Lower lobe of right lung (tissue), 2 donors: Measurements from ENCODE around the gene EHMT1. TPM values are rescaled to one million over a fixed set of nuclear protein-coding genes. Genes with fewer than 3 reads are reported as not detected.

Experiments
- ATAC-seq, 2 donors: fragments of 200-7000 bp; cut with Tn5 transposase; one replicate each; pipeline ENCODE4 v1.9.1; 2020 to 2022; ENCODE audit warnings: mild to moderate bottlenecking in 2 of 2, moderate library complexity in 2 of 2
- DNase-seq: peaks from one replicate; pipeline ENCODE4 v3.0.0-alpha.2; 2020
- H3K27ac ChIP-seq: fragments of 200-600 bp; one replicate; pipeline ENCODE4 v1.8.0; 2022
- H3K27me3 ChIP-seq: fragments of 200-600 bp; one replicate; pipeline ENCODE4 v1.8.0; 2022; ENCODE audit warnings: low read depth
- H3K36me3 ChIP-seq: fragments of 200-600 bp; one replicate; pipeline ENCODE4 v1.8.0; 2022; ENCODE audit warnings: mild to moderate bottlenecking
- H3K4me1 ChIP-seq: fragments of 200-600 bp; one replicate; pipeline ENCODE4 v1.8.0; 2022
- H3K4me3 ChIP-seq: fragments of 200-600 bp; one replicate; pipeline ENCODE4 v1.8.0; 2022; ENCODE audit warnings: mild to moderate bottlenecking
- H3K9me3 ChIP-seq: fragments of 200-600 bp; one replicate; pipeline ENCODE4 v1.8.0; 2022
- intact Hi-C: fragments of 100-400 bp; cut with DNase I; formaldehyde crosslinking; loops from one replicate; pipeline ENCODE4 v1.11.0; 2022
- total RNA-seq: library from RNA; stranded (reverse); fragmentation: NEBNext Ultra II Directional; extraction: Animal tissue kit (Norgen Biotek cat#: 25700); gene quantifications from one replicate; pipeline ENCODE4 v1.2.1, GENCODE V29; 2021
- TF ChIP-seq, protein P1 (sequence below): fragments of 200-600 bp; IDR thresholded peaks from one replicate; pipeline ENCODE4 v1.8.0; 2022; ENCODE audit warnings: antibody characterized with exemption, mild to moderate bottlenecking
- donor health status: DM: no; HTN: yes; CAD: no; lungs with severe emphysema.

Gene EHMT1
- total RNA-seq, 1 donor from 2014 or later = 73.5 TPM

DNA sequence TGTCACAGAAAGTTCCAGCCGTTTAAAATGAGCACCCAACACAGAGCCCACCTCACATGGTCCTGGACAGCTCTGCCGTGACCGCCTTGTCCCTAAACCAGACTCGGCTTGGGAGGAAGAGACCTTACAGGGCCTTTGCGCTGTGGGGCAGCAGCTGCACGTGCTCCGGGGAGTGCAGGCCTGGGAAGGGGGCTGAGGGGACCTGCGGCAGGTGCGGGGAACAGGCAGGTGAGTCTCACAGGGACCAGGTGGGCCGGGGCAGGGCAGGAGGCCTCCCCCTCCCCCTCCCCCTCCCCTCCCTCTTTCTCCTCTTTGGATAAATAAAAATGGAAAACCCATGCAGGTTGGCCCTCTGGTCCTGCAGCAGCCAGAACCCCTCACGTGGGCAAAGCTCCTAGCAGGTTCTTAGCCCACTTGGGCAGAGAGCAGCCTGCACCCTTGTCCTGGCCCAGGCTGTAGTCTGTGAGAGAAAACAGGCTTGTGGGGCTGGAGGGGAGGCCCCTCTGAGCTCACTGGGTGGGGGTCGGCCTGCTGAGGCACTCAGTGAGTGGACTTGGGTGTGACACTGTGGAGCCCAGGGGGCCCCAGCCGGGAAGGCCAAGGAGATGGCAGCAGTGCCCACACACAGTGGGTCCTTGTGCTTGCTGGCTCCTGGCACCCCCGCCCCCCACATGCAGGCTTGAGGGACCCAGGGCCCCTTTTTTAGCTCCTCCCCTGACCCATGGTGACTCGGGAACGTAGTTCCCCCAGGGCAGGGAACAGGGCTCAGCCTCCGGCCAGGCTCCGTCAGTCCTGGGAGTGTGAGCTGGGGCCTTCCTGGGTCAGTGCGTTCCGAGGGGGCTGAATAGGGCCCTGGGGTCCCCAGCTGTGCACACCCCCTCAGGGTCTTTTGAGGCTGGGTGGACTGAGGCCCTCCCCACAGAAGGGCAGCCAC is 218.8 kb downstream of the EHMT1 start:
- intact Hi-C loops = no loop called here
- no peaks in the 10 kb centered on the region for H3K9me3 ChIP-seq
- peaks cover 52% of the 10 kb centered on the region for H3K36me3 ChIP-seq
- no peak for DNase-seq
- no peaks in the 10 kb centered on the region for H3K4me1 ChIP-seq
- H3K27me3 ChIP-seq = no peaks in the 10 kb centered on the region
- TF ChIP-seq, protein P1, sequence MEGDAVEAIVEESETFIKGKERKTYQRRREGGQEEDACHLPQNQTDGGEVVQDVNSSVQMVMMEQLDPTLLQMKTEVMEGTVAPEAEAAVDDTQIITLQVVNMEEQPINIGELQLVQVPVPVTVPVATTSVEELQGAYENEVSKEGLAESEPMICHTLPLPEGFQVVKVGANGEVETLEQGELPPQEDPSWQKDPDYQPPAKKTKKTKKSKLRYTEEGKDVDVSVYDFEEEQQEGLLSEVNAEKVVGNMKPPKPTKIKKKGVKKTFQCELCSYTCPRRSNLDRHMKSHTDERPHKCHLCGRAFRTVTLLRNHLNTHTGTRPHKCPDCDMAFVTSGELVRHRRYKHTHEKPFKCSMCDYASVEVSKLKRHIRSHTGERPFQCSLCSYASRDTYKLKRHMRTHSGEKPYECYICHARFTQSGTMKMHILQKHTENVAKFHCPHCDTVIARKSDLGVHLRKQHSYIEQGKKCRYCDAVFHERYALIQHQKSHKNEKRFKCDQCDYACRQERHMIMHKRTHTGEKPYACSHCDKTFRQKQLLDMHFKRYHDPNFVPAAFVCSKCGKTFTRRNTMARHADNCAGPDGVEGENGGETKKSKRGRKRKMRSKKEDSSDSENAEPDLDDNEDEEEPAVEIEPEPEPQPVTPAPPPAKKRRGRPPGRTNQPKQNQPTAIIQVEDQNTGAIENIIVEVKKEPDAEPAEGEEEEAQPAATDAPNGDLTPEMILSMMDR = no peak
- H3K27ac ChIP-seq = no peak overlapping the region
- ATAC-seq = peak in 1 of 2 donors; percentile 12
- no peak overlapping the region for H3K4me3 ChIP-seq

DNA sequence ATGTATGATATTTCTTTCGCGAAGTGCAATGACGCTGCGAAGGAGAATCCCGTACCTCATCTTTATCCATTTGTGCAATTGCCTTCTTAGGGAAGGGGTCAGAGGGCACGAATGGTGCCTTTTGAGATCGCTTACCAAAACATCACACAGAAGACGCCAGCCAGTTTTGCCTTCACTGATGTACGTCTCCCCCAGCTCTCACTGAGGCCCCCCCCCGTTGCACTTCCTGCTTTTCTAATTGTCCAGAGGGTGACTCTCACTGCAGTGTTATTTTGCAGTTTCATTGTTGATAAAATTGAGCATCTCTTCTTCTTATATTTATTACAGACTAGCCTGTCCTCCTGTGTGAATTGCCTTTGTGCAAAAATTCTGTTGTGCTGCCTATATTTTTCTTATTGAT is 219.8 kb downstream of the EHMT1 start:
- TF ChIP-seq, protein P1 = no peak
- Histone ChIP-seq H3K4me3 (no peak overlapping the region), H3K27me3 (no peaks in the 10 kb centered on the region), H3K36me3 (peaks cover 42% of the 10 kb centered on the region), H3K27ac (no peak overlapping the region), H3K4me1 (no peaks in the 10 kb centered on the region), H3K9me3 (no peaks in the 10 kb centered on the region)
- ATAC-seq = no peak
- no peak for DNase-seq
- intact Hi-C loops = no loop called here

DNA sequence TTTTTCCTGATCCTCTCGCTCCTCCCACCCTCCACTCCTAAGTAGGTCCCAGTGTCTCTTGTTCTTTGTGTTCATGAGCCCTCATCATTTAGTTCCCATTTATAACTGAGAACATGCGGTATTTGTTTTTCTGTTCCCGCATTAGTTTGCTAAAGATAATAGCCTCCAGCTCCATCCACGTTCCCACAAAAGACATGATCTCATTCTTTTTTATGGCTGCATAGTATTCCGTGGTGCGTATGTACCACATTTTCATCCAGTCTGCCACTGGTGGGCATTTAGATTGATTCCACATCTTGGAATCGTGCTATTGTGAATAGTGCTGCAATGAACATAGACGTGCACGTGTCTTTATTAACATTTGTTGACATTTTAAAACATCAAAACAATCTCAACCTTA is 224.6 kb downstream of the EHMT1 start:
- H3K4me1 ChIP-seq = no peaks in the 10 kb centered on the region
- no peak for DNase-seq
- ATAC-seq = no peak
- no peak overlapping the region for H3K4me3 ChIP-seq
- no peaks in the 10 kb centered on the region for H3K27me3 ChIP-seq
- no peak overlapping the region for H3K27ac ChIP-seq
- intact Hi-C loops = no loop called here
- TF ChIP-seq, protein P1 = no peak
- H3K9me3 ChIP-seq = no peaks in the 10 kb centered on the region
- no peaks in the 10 kb centered on the region for H3K36me3 ChIP-seq

DNA sequence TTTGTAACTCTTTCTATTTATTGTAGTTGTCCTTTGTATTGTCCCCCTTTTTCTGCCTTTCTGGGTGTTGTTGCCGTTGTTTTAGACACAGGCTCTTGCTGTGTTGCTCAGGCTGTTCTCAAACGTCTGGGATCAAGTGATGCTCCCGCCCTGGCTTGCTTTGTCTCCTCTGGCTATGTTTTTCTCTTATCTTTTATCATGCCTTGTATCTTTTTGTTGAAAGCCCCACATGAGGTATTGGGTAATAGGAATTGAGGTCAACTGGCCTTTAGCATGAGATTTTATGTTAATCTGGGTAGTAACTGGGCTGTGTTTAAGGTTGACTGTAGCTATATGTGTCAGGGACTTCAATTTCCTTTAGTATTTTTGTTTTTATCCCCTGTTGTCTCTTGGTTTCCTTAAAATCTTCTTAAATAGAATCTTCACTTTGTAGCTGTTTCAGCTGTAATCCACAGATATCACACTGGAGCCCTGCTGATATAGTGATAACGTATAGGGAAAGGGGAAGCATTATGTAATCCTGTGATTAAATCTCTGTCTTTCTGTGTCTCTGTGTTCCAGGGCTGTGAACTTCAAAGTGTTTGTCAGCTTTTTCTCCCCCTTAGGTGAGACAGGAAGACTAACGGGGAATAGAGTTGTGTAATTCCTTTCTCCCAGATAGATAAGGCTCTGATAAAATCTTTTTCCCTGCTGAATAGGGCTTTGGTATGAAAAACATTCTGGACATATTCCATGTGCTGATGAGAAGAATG is 232.9 kb downstream of the EHMT1 start:
- no peak overlapping the region for H3K4me3 ChIP-seq
- H3K27me3 ChIP-seq = no peaks in the 10 kb centered on the region
- DNase-seq (no peak), ATAC-seq (no peak)
- peaks cover 27% of the 10 kb centered on the region for H3K9me3 ChIP-seq
- H3K27ac ChIP-seq = no peak overlapping the region
- H3K4me1 ChIP-seq = no peaks in the 10 kb centered on the region
- intact Hi-C loops = no loop called here
- TF ChIP-seq, protein P1 = no peak
- no peaks in the 10 kb centered on the region for H3K36me3 ChIP-seq

DNA sequence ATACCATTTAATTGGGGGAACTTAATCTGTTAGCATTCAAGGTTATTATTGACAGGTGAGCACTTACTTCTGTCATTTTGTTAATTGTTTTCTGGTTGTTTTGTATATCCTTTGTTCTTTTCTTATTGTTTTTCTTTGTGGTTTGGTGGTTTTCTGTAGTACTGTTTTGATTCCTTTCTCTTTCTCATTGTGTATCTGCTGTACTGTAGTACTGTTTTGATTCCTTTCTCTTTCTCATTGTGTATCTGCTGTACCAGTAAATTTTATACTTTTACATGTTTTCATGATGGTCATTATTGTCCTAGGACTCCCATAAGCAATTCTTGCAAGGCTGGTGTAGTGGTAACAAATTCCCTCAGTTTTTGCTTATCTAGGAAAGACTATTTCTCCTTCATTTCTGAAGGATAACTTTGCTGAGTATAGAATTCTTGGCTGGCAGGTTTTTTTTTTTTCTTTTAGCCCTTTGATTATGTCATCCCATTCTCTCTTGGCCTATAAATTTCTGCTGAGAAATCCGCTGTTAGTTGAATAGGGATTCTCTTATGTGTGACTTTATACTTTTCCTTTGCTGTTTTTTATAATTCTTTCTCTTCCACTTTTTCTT is 234.7 kb downstream of the EHMT1 start:
- no peaks in the 10 kb centered on the region for H3K36me3 ChIP-seq
- peaks cover 27% of the 10 kb centered on the region for H3K9me3 ChIP-seq
- TF ChIP-seq, protein P1 = no peak
- no peak overlapping the region for H3K27ac ChIP-seq
- no peaks in the 10 kb centered on the region for H3K27me3 ChIP-seq
- no peak for ATAC-seq
- intact Hi-C loops = no loop called here
- DNase-seq = no peak
- H3K4me1 ChIP-seq = no peaks in the 10 kb centered on the region
- no peak overlapping the region for H3K4me3 ChIP-seq
